Measurements from ENCODE around the gene CDC73.

DNA sequence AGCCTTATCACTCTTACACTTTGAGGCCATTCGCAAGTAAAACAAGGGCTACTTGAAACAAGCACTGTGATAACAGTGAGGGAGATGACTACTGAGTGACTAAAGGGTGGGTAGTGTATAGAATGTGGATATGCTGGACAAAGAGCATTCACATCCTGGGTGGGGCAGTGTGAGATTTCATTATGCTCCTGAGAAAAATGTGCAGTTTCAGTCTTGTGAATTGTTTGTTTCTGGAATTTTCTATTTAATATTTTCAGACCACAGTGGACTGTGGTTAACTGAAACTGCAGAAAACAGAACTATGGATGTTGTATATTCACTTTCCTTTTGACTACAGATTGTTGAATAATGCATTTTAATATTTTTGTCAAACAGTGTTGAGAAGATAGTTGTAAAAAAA is 89.7 kb downstream of the CDC73 start:
- TF ChIP-seq, protein P1, sequence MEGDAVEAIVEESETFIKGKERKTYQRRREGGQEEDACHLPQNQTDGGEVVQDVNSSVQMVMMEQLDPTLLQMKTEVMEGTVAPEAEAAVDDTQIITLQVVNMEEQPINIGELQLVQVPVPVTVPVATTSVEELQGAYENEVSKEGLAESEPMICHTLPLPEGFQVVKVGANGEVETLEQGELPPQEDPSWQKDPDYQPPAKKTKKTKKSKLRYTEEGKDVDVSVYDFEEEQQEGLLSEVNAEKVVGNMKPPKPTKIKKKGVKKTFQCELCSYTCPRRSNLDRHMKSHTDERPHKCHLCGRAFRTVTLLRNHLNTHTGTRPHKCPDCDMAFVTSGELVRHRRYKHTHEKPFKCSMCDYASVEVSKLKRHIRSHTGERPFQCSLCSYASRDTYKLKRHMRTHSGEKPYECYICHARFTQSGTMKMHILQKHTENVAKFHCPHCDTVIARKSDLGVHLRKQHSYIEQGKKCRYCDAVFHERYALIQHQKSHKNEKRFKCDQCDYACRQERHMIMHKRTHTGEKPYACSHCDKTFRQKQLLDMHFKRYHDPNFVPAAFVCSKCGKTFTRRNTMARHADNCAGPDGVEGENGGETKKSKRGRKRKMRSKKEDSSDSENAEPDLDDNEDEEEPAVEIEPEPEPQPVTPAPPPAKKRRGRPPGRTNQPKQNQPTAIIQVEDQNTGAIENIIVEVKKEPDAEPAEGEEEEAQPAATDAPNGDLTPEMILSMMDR (IDR thresholded peaks at IDR 0.05 in 2 of 3, conservative IDR thresholded peaks at IDR 0.05 in 1 of 3; ENCODE audit: control insufficient read depth in 2 of 3, extremely low read depth in 1 of 3, insufficient read depth in 1 of 3, low read depth in 3 of 3, low read length in 3 of 3) = no peak
- TF ChIP-seq, protein P2, sequence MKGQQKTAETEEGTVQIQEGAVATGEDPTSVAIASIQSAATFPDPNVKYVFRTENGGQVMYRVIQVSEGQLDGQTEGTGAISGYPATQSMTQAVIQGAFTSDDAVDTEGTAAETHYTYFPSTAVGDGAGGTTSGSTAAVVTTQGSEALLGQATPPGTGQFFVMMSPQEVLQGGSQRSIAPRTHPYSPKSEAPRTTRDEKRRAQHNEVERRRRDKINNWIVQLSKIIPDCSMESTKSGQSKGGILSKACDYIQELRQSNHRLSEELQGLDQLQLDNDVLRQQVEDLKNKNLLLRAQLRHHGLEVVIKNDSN (IDR thresholded peaks at IDR 0.05; ENCODE audit: borderline replicate concordance, extremely low read length, insufficient read depth, low read depth, low read length) = no peak
- TF ChIP-seq POLR2A (IDR thresholded peaks at IDR 0.05; ENCODE audit: low read depth, low read length) = no peak
- TF ChIP-seq ZBED1 (IDR thresholded peaks at IDR 0.05; ENCODE audit: borderline replicate concordance) = no peak
- TF ChIP-seq, protein P3, sequence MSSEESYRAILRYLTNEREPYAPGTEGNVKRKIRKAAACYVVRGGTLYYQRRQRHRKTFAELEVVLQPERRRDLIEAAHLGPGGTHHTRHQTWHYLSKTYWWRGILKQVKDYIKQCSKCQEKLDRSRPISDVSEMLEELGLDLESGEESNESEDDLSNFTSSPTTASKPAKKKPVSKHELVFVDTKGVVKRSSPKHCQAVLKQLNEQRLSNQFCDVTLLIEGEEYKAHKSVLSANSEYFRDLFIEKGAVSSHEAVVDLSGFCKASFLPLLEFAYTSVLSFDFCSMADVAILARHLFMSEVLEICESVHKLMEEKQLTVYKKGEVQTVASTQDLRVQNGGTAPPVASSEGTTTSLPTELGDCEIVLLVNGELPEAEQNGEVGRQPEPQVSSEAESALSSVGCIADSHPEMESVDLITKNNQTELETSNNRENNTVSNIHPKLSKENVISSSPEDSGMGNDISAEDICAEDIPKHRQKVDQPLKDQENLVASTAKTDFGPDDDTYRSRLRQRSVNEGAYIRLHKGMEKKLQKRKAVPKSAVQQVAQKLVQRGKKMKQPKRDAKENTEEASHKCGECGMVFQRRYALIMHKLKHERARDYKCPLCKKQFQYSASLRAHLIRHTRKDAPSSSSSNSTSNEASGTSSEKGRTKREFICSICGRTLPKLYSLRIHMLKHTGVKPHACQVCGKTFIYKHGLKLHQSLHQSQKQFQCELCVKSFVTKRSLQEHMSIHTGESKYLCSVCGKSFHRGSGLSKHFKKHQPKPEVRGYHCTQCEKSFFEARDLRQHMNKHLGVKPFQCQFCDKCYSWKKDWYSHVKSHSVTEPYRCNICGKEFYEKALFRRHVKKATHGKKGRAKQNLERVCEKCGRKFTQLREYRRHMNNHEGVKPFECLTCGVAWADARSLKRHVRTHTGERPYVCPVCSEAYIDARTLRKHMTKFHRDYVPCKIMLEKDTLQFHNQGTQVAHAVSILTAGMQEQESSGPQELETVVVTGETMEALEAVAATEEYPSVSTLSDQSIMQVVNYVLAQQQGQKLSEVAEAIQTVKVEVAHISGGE (CRISPR knock-in tag; IDR thresholded peaks at IDR 0.05) = no peak
- no peak for TF ChIP-seq SREBF2 (IDR thresholded peaks at IDR 0.05; ENCODE audit: low read length)
- no peak for TF ChIP-seq TAF1 (IDR thresholded peaks at IDR 0.05; ENCODE audit: borderline replicate concordance, low read depth, low read length)
- TF ChIP-seq KAT2A (conservative IDR thresholded peaks at IDR 0.05; ENCODE audit: control insufficient read depth, low read depth, low read length) = no peak
